ENCODE data around the gene ASB2. TPM values are rescaled to one million over a fixed set of nuclear protein-coding genes. Genes with fewer than 3 reads are reported as not detected.
A peak's percentile ranks its signal among the peaks of the same experiment; 100 is the strongest.

ASB2 gene
- total and polyA plus RNA-seq, 5 donors from 2014 or later = 0.96 to 5.7 (median 4.7) TPM

DNA sequence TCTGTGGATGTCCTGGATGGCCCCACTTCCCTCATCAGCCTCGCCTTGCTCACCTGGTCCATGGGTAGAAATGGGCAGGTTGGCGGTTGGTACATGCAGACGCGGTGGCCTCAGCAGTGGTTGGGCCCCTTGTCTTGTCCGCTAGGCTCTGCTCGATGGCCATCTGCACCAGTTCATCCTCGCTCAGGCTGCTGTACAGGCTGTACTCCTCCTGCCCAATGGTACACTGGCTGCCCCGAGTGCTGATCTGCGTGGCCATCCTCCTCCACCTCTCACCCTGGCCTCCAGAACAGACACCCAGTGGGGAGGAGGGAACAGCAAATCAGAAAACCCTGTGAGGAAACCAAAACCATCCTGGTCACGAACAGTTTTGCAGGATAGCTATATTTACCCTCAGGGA is 12.1 kb downstream of the ASB2 start:
- Histone ChIP-seq H3K36me3 (ENCODE audit: control insufficient read depth, insufficient read depth, low read length) (no peaks in the 10 kb centered on the region), H3K4me3 (ENCODE audit: low read depth, low read length) (peak overlapping the region; percentile 7), H3K4me1 (ENCODE audit: control insufficient read depth, insufficient read depth, low read length, poor library complexity, severe bottlenecking) (peaks cover 52% of the 10 kb centered on the region), H3K27ac (ENCODE audit: insufficient read depth, low read length, poor library complexity, severe bottlenecking) (peak overlapping the region; percentile 87), H3K27me3 (ENCODE audit: control insufficient read depth, insufficient read depth, low read length) (no peaks in the 10 kb centered on the region), H3K9me3 (ENCODE audit: control insufficient read depth in 2 of 2, low read length in 2 of 2) (no peaks in the 10 kb centered on the region)
- H3K27ac Mint-ChIP-seq = no peak overlapping the region
- H3K36me3 Mint-ChIP-seq = no peaks in the 10 kb centered on the region
- no peak for ATAC-seq (ENCODE audit: low read depth in 2 of 2)
- no peaks in the 10 kb centered on the region for H3K27me3 Mint-ChIP-seq
- H3K4me1 Mint-ChIP-seq = peaks cover 24 to 61% (median 46%) of the 10 kb centered on the region in 4 donors
- H3K4me3 Mint-ChIP-seq = peak overlapping the region in 1 of 4 donors; percentile 0
- peaks cover 0 to 4% (median 0%) of the 10 kb centered on the region in 7 donors for H3K9me3 Mint-ChIP-seq
- DNase-seq = no peak

DNA sequence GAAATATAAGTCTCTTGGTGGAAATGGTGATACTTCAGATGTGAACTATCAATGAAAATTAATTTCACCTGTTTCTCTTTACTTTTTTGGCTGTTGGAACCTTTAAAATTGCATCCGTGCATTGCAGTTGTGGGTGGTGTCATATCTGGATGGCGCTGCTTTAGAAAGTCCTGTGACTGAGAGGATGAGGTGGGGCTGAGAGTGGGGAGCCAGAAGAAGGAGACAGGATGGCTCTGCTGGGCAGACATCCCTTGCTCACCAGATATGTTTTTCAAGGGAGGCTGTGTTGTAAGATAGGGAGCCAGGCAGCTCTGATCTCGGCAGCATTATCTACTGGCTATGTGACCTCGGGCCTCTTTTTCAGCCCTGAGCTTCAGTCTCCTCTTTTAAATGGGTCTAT is 12.7 kb downstream of the ASB2 start:
- Histone ChIP-seq H3K27ac (ENCODE audit: insufficient read depth, low read length, poor library complexity, severe bottlenecking) (peak overlapping the region; percentile 87), H3K9me3 (ENCODE audit: control insufficient read depth in 2 of 2, low read length in 2 of 2) (no peaks in the 10 kb centered on the region), H3K27me3 (ENCODE audit: control insufficient read depth, insufficient read depth, low read length) (no peaks in the 10 kb centered on the region), H3K4me3 (ENCODE audit: low read depth, low read length) (peak overlapping the region; percentile 57), H3K36me3 (ENCODE audit: control insufficient read depth, insufficient read depth, low read length) (no peaks in the 10 kb centered on the region), H3K4me1 (ENCODE audit: control insufficient read depth, insufficient read depth, low read length, poor library complexity, severe bottlenecking) (peaks cover 58% of the 10 kb centered on the region)
- DNase-seq (peak in 1 of 3 donors; percentile 56), ATAC-seq (ENCODE audit: low read depth in 2 of 2) (no peak)
- Mint-ChIP-seq H3K27ac (peak overlapping the region; percentile 87 to 98 (median 97)), H3K27me3 (no peaks in the 10 kb centered on the region), H3K4me3 (peak overlapping the region in 3 of 4 donors; percentile 61 to 68 (median 67)), H3K36me3 (no peaks in the 10 kb centered on the region), H3K9me3 (peaks cover 0 to 4% (median 0%) of the 10 kb centered on the region in 7 donors), H3K4me1 (peaks cover 29 to 67% (median 51%) of the 10 kb centered on the region in 4 donors)

DNA sequence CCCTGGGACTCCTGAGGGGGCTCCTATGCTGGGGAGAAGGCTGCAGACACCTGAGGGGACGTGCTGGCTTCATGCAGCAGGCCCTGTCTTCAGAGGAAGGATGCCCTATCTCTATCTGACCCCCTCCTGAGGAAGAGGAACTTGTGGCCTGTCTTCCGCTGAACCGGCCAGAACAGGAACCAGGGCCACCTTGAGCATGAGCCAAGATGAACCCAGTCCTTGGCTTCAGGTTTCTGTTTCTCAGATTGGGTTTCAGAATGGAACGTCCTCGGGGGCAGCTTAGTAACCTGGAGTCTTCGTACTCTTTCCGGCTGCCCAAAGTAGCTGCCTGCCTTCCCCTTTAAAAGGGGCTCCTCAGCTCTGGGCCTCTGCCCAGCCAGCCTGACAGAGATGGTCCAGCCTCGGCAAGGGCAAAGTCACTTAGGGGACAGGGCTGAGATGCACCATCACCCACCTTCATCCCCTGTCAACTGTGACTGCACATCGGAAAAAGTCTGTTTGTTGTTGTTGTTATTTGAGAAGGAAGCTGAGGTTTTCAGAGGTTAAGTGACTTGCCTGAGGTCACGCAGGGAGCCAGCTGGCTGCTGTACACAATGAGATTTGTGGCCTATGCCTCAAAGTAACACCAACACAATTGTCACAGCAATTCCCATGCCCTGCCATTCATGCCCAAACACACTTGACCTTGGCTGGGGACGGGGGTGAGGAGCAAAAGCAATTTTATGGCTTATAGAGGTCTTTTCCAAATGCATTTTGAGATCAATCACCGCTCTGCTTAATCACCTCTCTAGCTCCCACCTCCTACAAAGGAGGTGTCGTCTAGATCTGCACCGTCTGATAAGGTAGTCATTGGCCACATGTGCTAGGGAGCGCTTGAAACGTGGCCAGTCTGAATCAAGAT is 13.4 kb downstream of the ASB2 start:
- peaks cover 0 to 4% (median 0%) of the 10 kb centered on the region in 7 donors for H3K9me3 Mint-ChIP-seq
- Histone ChIP-seq H3K27me3 (ENCODE audit: control insufficient read depth, insufficient read depth, low read length) (no peaks in the 10 kb centered on the region), H3K36me3 (ENCODE audit: control insufficient read depth, insufficient read depth, low read length) (no peaks in the 10 kb centered on the region), H3K27ac (ENCODE audit: insufficient read depth, low read length, poor library complexity, severe bottlenecking) (peak overlapping the region; percentile 87), H3K4me1 (ENCODE audit: control insufficient read depth, insufficient read depth, low read length, poor library complexity, severe bottlenecking) (peaks cover 65% of the 10 kb centered on the region), H3K9me3 (ENCODE audit: control insufficient read depth in 2 of 2, low read length in 2 of 2) (no peaks in the 10 kb centered on the region), H3K4me3 (ENCODE audit: low read depth, low read length) (peak overlapping the region; percentile 57)
- H3K27ac Mint-ChIP-seq = peak overlapping the region; percentile 87 to 98 (median 97)
- H3K4me3 Mint-ChIP-seq = peak overlapping the region; percentile 12 to 68 (median 64)
- H3K27me3 Mint-ChIP-seq = no peaks in the 10 kb centered on the region
- H3K4me1 Mint-ChIP-seq = peaks cover 29 to 74% (median 53%) of the 10 kb centered on the region in 4 donors
- DNase-seq (peak; percentile 25 to 89 (median 75)), ATAC-seq (ENCODE audit: low read depth in 2 of 2) (peak; percentile 29 to 40)
- no peaks in the 10 kb centered on the region for H3K36me3 Mint-ChIP-seq

DNA sequence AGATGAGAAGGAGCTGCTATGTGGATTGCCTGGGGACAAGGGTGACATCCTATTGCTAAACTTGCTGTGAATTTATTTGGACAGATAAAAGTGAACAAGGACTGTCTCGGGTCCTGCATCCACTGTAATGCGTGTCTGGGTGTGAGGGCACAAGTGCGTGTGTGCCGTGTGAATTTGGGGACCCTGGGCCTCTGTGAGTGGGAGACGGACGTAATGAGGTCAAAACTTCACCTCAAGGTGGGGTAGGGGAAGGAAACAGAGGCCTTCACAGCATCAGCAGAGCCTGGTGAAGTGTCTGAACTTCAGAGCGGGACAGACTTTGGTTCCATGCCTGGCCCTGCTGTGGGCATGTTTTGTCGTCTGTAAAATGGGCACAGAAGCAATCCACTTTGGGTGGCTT is 14.8 kb downstream of the ASB2 start:
- Mint-ChIP-seq H3K27ac (peak overlapping the region; percentile 87 to 98 (median 87)), H3K4me1 (peaks cover 29 to 85% (median 63%) of the 10 kb centered on the region in 4 donors), H3K9me3 (peaks cover 0 to 4% (median 0%) of the 10 kb centered on the region in 7 donors), H3K36me3 (no peaks in the 10 kb centered on the region), H3K27me3 (no peaks in the 10 kb centered on the region), H3K4me3 (peak overlapping the region; percentile 69 to 84 (median 78))
- Histone ChIP-seq H3K36me3 (ENCODE audit: control insufficient read depth, insufficient read depth, low read length) (no peaks in the 10 kb centered on the region), H3K27me3 (ENCODE audit: control insufficient read depth, insufficient read depth, low read length) (no peaks in the 10 kb centered on the region), H3K4me3 (ENCODE audit: low read depth, low read length) (no peak overlapping the region), H3K27ac (ENCODE audit: insufficient read depth, low read length, poor library complexity, severe bottlenecking) (peak overlapping the region; percentile 88), H3K9me3 (ENCODE audit: control insufficient read depth in 2 of 2, low read length in 2 of 2) (no peaks in the 10 kb centered on the region), H3K4me1 (ENCODE audit: control insufficient read depth, insufficient read depth, low read length, poor library complexity, severe bottlenecking) (peaks cover 79% of the 10 kb centered on the region)
- DNase-seq = no peak
- ATAC-seq (ENCODE audit: low read depth in 2 of 2) = no peak

DNA sequence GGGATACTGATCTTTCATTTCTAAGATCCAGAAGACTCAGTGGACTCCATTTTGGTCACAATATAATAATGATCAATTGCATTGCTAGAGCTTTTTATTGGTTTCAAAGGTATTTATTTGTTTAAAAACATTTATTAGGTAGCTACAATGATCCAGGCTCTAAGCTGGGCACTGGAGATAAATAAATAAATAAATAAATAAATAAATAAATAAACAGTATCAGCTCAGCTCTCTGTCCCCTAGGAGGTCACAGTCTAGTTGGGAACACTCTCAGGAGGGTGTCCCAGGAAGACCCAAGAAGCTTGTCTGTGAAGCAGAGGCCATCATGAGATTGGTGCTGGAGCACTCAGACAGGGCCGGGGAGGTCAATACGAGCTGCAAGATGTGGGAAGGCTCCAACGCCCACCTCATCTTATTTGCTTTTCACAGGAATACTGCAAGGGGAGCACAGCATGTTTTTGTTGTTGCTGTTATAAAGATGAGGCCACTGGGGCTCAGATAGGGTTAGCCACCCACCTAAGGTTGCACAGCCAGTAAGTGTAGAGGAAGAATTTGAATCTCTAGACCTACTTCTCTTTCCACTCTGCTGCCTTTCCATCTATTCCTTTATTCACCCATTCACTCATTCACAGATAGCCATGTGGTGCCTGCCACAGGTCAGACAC is 15.5 kb downstream of the ASB2 start:
- peak overlapping the region; percentile 61 to 99 (median 87) for H3K27ac Mint-ChIP-seq
- no peaks in the 10 kb centered on the region for H3K36me3 ChIP-seq (ENCODE audit: control insufficient read depth, insufficient read depth, low read length)
- no peaks in the 10 kb centered on the region for H3K9me3 ChIP-seq (ENCODE audit: control insufficient read depth in 2 of 2, low read length in 2 of 2)
- no peaks in the 10 kb centered on the region for H3K27me3 Mint-ChIP-seq
- H3K27ac ChIP-seq (ENCODE audit: insufficient read depth, low read length, poor library complexity, severe bottlenecking) = peak overlapping the region; percentile 88
- peaks cover 0 to 4% (median 0%) of the 10 kb centered on the region in 7 donors for H3K9me3 Mint-ChIP-seq
- H3K4me3 ChIP-seq (ENCODE audit: low read depth, low read length) = peak overlapping the region; percentile 63
- ATAC-seq (ENCODE audit: low read depth in 2 of 2) = no peak
- H3K27me3 ChIP-seq (ENCODE audit: control insufficient read depth, insufficient read depth, low read length) = no peaks in the 10 kb centered on the region
- no peaks in the 10 kb centered on the region for H3K36me3 Mint-ChIP-seq
- peaks cover 86% of the 10 kb centered on the region for H3K4me1 ChIP-seq (ENCODE audit: control insufficient read depth, insufficient read depth, low read length, poor library complexity, severe bottlenecking)
- H3K4me1 Mint-ChIP-seq = peaks cover 29 to 92% (median 64%) of the 10 kb centered on the region in 4 donors
- H3K4me3 Mint-ChIP-seq = peak overlapping the region; percentile 48 to 84 (median 71)
- no peak for DNase-seq

DNA sequence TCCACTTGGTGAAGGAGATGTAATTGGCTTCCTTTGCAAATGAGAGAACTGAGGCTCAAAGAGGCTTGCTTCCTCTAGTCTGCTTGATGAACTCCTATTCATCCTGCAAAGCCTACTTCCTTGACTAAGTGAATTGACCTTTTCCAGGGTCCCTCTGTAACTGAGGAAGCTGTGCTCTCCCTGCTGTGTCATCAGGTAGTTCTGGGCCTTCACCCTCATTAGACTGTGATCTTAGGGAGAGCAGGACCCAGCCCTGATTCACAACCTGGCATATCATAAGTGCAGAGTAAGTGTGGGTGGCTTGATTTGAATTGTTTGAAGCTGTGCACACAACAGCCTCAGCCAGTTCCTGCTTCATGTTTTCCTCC is 16.3 kb downstream of the ASB2 start:
- peaks cover 29 to 97% (median 69%) of the 10 kb centered on the region in 4 donors for H3K4me1 Mint-ChIP-seq
- peak overlapping the region; percentile 63 for H3K4me3 ChIP-seq (ENCODE audit: low read depth, low read length)

GRCh38 chr14:93959239-93960107 is 16.9 kb downstream of the ASB2 start:
- Histone ChIP-seq H3K4me1 (ENCODE audit: control insufficient read depth, insufficient read depth, low read length, poor library complexity, severe bottlenecking) (peaks cover 100% of the 10 kb centered on the region), H3K36me3 (ENCODE audit: control insufficient read depth, insufficient read depth, low read length) (no peaks in the 10 kb centered on the region), H3K9me3 (ENCODE audit: control insufficient read depth in 2 of 2, low read length in 2 of 2) (no peaks in the 10 kb centered on the region), H3K27ac (ENCODE audit: insufficient read depth, low read length, poor library complexity, severe bottlenecking) (peak overlapping the region; percentile 88), H3K27me3 (ENCODE audit: control insufficient read depth, insufficient read depth, low read length) (no peaks in the 10 kb centered on the region), H3K4me3 (ENCODE audit: low read depth, low read length) (peak overlapping the region; percentile 74)
- peak overlapping the region; percentile 80 to 89 (median 85) for H3K4me3 Mint-ChIP-seq
- no peaks in the 10 kb centered on the region for H3K36me3 Mint-ChIP-seq
- peaks cover 4% of the 10 kb centered on the region for H3K27me3 Mint-ChIP-seq
- H3K9me3 Mint-ChIP-seq = peaks cover 0 to 1% (median 0%) of the 10 kb centered on the region in 7 donors
- peak overlapping the region; percentile 97 to 99 (median 99) for H3K27ac Mint-ChIP-seq
- DNase-seq (peak; percentile 87 to 95 (median 89)), ATAC-seq (ENCODE audit: low read depth in 2 of 2) (peak; percentile 82 to 84)
- H3K4me1 Mint-ChIP-seq = peaks cover 26 to 97% (median 74%) of the 10 kb centered on the region in 4 donors

More for the DNA sequence above, 16.3 kb downstream of the ASB2 start:
- no peaks in the 10 kb centered on the region for H3K36me3 Mint-ChIP-seq
- no peaks in the 10 kb centered on the region for H3K9me3 ChIP-seq (ENCODE audit: control insufficient read depth in 2 of 2, low read length in 2 of 2)
- H3K27me3 ChIP-seq (ENCODE audit: control insufficient read depth, insufficient read depth, low read length) = no peaks in the 10 kb centered on the region
- peak overlapping the region; percentile 88 for H3K27ac ChIP-seq (ENCODE audit: insufficient read depth, low read length, poor library complexity, severe bottlenecking)
- H3K36me3 ChIP-seq (ENCODE audit: control insufficient read depth, insufficient read depth, low read length) = no peaks in the 10 kb centered on the region
- no peak for ATAC-seq (ENCODE audit: low read depth in 2 of 2)
- H3K4me1 ChIP-seq (ENCODE audit: control insufficient read depth, insufficient read depth, low read length, poor library complexity, severe bottlenecking) = peaks cover 94% of the 10 kb centered on the region
- H3K27me3 Mint-ChIP-seq = no peaks in the 10 kb centered on the region
- peak in 1 of 3 donors; percentile 75 for DNase-seq
- peaks cover 0 to 4% (median 0%) of the 10 kb centered on the region in 7 donors for H3K9me3 Mint-ChIP-seq
- peak overlapping the region; percentile 80 to 89 (median 85) for H3K4me3 Mint-ChIP-seq
- H3K27ac Mint-ChIP-seq = peak overlapping the region; percentile 97 to 99 (median 99)
